OCI-LY1 (cell line): Measurements from ENCODE around the gene SLC5A11.

Experiments used
- H2AFZ ChIP-seq: fragments of 200-600 bp; sonication (generic), shearing (Covaris generic); 2 replicates; pipeline ENCODE4 v1.6.0; 2014; ENCODE audit warnings: antibody characterized with exemption, mild to moderate bottlenecking, low read length
- H3F3A ChIP-seq: fragments of 200-600 bp; sonication (generic), shearing (Covaris generic); 2 replicates; pipeline ENCODE4 v1.6.0; 2014; ENCODE audit warnings: mild to moderate bottlenecking, antibody characterized with exemption, low read length, moderate library complexity; ENCODE audit not compliant: insufficient read depth
- H3K27ac ChIP-seq: fragments of 200-600 bp; sonication (generic); 2 replicates; pipeline ENCODE4 v1.5.1; 2014; ENCODE audit warnings: low read length, mixed run types, mild to moderate bottlenecking, low read depth; ENCODE audit not compliant: poor library complexity, severe bottlenecking
- H3K27me3 ChIP-seq: fragments of 200-600 bp; sonication (generic); 2 replicates; pipeline ENCODE4 v1.6.0; 2014; ENCODE audit warnings: antibody characterized with exemption, mild to moderate bottlenecking, low read length, moderate library complexity; ENCODE audit not compliant: insufficient read depth
- H3K36me3 ChIP-seq: fragments of 200-600 bp; sonication (generic); 2 replicates; pipeline ENCODE4 v1.6.1; 2014; ENCODE audit warnings: mild to moderate bottlenecking, antibody characterized with exemption, low read length, moderate library complexity, mixed read lengths; ENCODE audit not compliant: insufficient read depth
- H3K4me1 ChIP-seq: fragments of 200-600 bp; sonication (generic); 2 replicates; pipeline ENCODE4 v1.5.1; 2014; ENCODE audit warnings: mild to moderate bottlenecking, low read length, moderate library complexity; ENCODE audit not compliant: insufficient read depth, severe bottlenecking
- H3K4me2 ChIP-seq: fragments of 200-600 bp; sonication (generic), shearing (Covaris generic); 2 replicates; pipeline ENCODE4 v1.6.1; 2014; ENCODE audit warnings: low read length
- H3K4me3 ChIP-seq: fragments of 200-600 bp; sonication (generic); 2 replicates; pipeline ENCODE4 v1.5.1; 2014; ENCODE audit warnings: low read length, low read depth, mild to moderate bottlenecking, mixed read lengths; ENCODE audit not compliant: poor library complexity, severe bottlenecking
- H3K79me2 ChIP-seq: fragments of 200-600 bp; shearing (Covaris generic); 2 replicates; pipeline ENCODE4 v1.6.1; 2016; ENCODE audit warnings: mixed run types, low read length, mixed read lengths; ENCODE audit not compliant: insufficient read depth
- H3K9ac ChIP-seq: fragments of 200-600 bp; sonication (generic), shearing (Covaris generic); 2 replicates; pipeline ENCODE4 v1.6.1; 2014; ENCODE audit warnings: mild to moderate bottlenecking, low read length, mixed read lengths
- H3K9me2 ChIP-seq: fragments of 200-600 bp; sonication (generic), shearing (Covaris generic); 2 replicates; pipeline ENCODE4 v1.6.1; 2014; ENCODE audit warnings: low read depth, mild to moderate bottlenecking, low read length, mixed read lengths
- H3K9me3 ChIP-seq: fragments of 200-600 bp; shearing (Covaris generic); 2 replicates; pipeline ENCODE4 v1.6.1; 2014; ENCODE audit warnings: low read length, mixed read lengths
- H4K20me1 ChIP-seq: fragments of 200-600 bp; sonication (generic), shearing (Covaris generic); 2 replicates; pipeline ENCODE4 v1.6.0; 2016; ENCODE audit warnings: mild to moderate bottlenecking, low read length; ENCODE audit not compliant: insufficient read depth
- CTCF ChIP-seq: fragments of 200-600 bp; sonication (generic), shearing (Covaris generic); IDR thresholded peaks from 2 replicates; pipeline ENCODE4 v1.5.1; 2017; ENCODE audit warnings: mild to moderate bottlenecking, antibody characterized with exemption, low read length, moderate library complexity, mixed read lengths
- EZH2 ChIP-seq: fragments of 200-600 bp; sonication (generic), shearing (Covaris generic); IDR thresholded peaks from 2 replicates; pipeline ENCODE4 v1.8.0; 2017; ENCODE audit warnings: borderline replicate concordance, mixed run types, mild to moderate bottlenecking, antibody characterized with exemption, low read length, moderate library complexity, mixed read lengths

The SLC5A11 gene

DNA sequence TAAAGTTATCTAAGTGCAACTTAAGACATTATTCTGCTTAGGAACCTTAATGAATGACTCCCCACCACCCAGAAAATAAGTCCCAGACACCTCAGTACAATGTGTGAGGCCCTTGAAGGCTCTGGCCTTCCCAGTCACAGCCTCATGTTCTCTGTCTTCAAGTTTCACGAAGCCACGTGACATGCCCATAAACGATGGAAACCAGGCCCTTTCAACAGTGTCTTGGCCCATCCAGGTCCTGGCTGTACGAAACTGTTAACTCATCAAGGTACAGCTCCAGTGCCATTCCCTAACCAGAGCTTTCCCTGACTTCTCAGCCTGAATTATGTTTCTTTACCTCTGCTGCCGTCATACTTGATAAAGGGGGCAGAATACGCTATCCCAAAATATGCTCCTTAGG is 100.4 kb downstream of the SLC5A11 start:
- Histone ChIP-seq H4K20me1 (no peaks in the 10 kb centered on the region), H3K9me3 (no peaks in the 10 kb centered on the region), H3K9ac (no peak overlapping the region), H3K9me2 (no peaks in the 10 kb centered on the region), H3K79me2 (no peaks in the 10 kb centered on the region), H3K27me3 (no peaks in the 10 kb centered on the region), H2AFZ (no peak overlapping the region), H3K4me3 (no peak overlapping the region), H3K36me3 (peaks cover 16% of the 10 kb centered on the region), H3K4me2 (no peak overlapping the region), H3K4me1 (no peaks in the 10 kb centered on the region), H3F3A (no peaks in the 10 kb centered on the region), H3K27ac (no peak overlapping the region)
- TF ChIP-seq CTCF, result no peak
- TF ChIP-seq EZH2, result no peak

GRCh38 chr16:24950275-24950674 is 104.5 kb downstream of the SLC5A11 start:
- no peak overlapping the region for H3K9ac ChIP-seq
- H3K9me3 ChIP-seq, result no peaks in the 10 kb centered on the region
- H3K4me2 ChIP-seq, result no peak overlapping the region
- no peaks in the 10 kb centered on the region for H3K27me3 ChIP-seq
- no peak overlapping the region for H2AFZ ChIP-seq
- no peaks in the 10 kb centered on the region for H3K4me1 ChIP-seq
- H3K79me2 ChIP-seq, result no peaks in the 10 kb centered on the region
- TF ChIP-seq EZH2 (no peak), CTCF (no peak)
- no peak overlapping the region for H3K4me3 ChIP-seq
- no peaks in the 10 kb centered on the region for H4K20me1 ChIP-seq
- no peaks in the 10 kb centered on the region; the same call in 1 of the 2 replicates for H3F3A ChIP-seq
- no peak overlapping the region for H3K27ac ChIP-seq
- H3K9me2 ChIP-seq, result no peaks in the 10 kb centered on the region
- peaks cover 32% of the 10 kb centered on the region for H3K36me3 ChIP-seq

GRCh38 chr16:24953306-24953705 is 107.5 kb downstream of the SLC5A11 start:
- Histone ChIP-seq H3K9ac (no peak overlapping the region), H3K27me3 (no peaks in the 10 kb centered on the region), H3K27ac (no peak overlapping the region), H3K4me2 (no peak overlapping the region), H3K9me3 (no peaks in the 10 kb centered on the region), H3K9me2 (no peaks in the 10 kb centered on the region), H4K20me1 (no peaks in the 10 kb centered on the region), H3K4me1 (no peaks in the 10 kb centered on the region), H3K4me3 (no peak overlapping the region), H3K36me3 (peaks cover 54% of the 10 kb centered on the region), H3K79me2 (no peaks in the 10 kb centered on the region), H2AFZ (no peak overlapping the region), H3F3A (no peaks in the 10 kb centered on the region; the same call in 1 of the 2 replicates)
- TF ChIP-seq EZH2 (no peak), CTCF (no peak)
